Measurements from ENCODE around the gene MAGEA3. TPM values are rescaled to one million over a fixed set of nuclear protein-coding genes. Genes with fewer than 3 reads are reported as not detected.
"Not testable (repeated sequence)": the region's sequence is repeated elsewhere in the genome, so short reads cannot be mapped to it uniquely, and the experiment has no call there.

Gene MAGEA3
- total RNA-seq, 2 donors from 2014 or later, result not detected

DNA sequence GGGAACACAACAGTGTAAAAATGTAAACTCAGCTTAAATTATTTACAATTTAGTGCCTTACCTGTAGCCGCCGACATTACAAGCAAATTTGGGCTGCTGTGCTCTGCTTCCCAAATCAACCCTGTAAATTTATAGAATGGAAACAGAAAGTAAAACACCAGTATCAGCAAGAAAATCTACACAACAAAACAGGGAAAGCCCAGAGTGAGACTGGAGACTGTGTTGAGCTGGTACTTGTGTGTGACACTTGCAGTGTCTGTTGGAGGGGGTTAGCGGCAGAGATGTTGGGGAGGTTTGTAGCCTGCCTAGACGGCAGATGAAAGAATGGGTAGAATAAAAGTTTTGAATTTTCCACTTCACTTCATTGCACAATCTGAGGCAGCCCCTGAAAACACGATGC lies 14.6 kb downstream of the MAGEA3 start:
- H3K4me3 Mint-ChIP-seq; H3K27ac Mint-ChIP-seq; H3K9me3 Mint-ChIP-seq; H3K4me1 Mint-ChIP-seq (ENCODE audit: low read depth); H3K36me3 Mint-ChIP-seq (ENCODE audit: insufficient read depth in 2 of 2); H3K27me3 Mint-ChIP-seq (ENCODE audit: low read depth); DNase-seq; ATAC-seq (replicated peaks in 1 of 2): not testable (repeated sequence)

DNA sequence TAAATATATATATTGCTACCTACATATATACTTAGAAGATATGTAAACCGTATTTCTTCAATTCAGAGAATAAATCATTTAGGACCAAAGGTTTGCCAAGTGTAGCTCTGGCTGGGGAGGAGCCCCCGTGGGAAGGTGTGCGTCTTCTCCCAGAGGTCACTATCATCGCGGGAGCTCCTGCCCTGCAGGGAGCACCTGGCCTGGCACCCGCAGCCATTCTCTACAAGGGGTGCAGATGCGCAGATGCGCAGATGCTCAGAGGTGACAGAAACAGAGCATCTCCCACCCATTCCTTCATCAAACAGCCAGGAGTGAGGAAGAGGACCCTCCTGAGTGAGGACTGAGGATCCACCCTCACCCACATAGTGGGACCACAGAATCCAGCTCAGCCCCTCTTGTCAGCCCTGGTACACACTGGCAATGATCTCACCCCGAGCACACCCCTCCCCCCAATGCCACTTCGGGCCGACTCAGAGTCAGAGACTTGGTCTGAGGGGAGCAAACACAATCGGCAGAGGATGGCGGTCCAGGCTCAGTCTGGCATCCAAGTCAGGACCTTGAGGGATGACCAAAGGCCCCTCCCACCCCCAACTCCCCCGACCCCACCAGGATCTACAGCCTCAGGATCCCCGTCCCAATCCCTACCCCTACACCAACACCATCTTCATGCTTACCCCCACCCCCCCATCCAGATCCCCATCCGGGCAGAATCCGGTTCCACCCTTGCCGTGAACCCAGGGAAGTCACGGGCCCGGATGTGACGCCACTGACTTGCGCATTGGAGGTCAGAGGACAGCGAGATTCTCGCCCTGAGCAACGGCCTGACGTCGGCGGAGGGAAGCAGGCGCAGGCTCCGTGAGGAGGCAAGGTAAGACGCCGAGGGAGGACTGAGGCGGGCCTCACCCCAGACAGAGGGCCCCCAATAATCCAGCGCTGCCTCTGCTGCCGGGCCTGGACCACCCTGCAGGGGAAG lies 15.5 kb downstream of the MAGEA3 start, which contains the start of gene MAGEA2B:
TSS of gene MAGEA2B (plus strand) at position 814 of the 973 bp plus-strand sequence. CDS start 2,479 bp downstream, outside the sequence.
- not testable (repeated sequence) for H3K9me3 Mint-ChIP-seq; ATAC-seq (replicated peaks in 1 of 2); H3K4me1 Mint-ChIP-seq (ENCODE audit: low read depth); H3K4me3 Mint-ChIP-seq; H3K36me3 Mint-ChIP-seq (ENCODE audit: insufficient read depth in 2 of 2); H3K27ac Mint-ChIP-seq; H3K27me3 Mint-ChIP-seq (ENCODE audit: low read depth); DNase-seq

GRCh38 chrX:152725409-152725808 lies 26.8 kb downstream of the MAGEA3 start:
- no peak overlapping the region for H3K4me3 Mint-ChIP-seq
- ATAC-seq (replicated peaks in 1 of 2) (no peak), DNase-seq (no peak)
- H3K27me3 Mint-ChIP-seq (ENCODE audit: low read depth), result peaks cover 28% of the 10 kb centered on the region
- H3K9me3 Mint-ChIP-seq, result no peaks in the 10 kb centered on the region
- no peaks in the 10 kb centered on the region for H3K4me1 Mint-ChIP-seq (ENCODE audit: low read depth)
- H3K36me3 Mint-ChIP-seq (ENCODE audit: insufficient read depth in 2 of 2), result no peaks in the 10 kb centered on the region
- no peak overlapping the region for H3K27ac Mint-ChIP-seq

- no peaks in the 10 kb centered on the region for H3K36me3 Mint-ChIP-seq (ENCODE audit: insufficient read depth in 2 of 2)
- H3K4me1 Mint-ChIP-seq (ENCODE audit: low read depth), result no peaks in the 10 kb centered on the region
- DNase-seq, result no peak
These were observed 34.8 kb downstream of the MAGEA3 start, which contains the start of the genes CSAG1 and MAGEA12 for GRCh38 chrX:152733261-152733975. CSAG1 (minus strand) TSS chrX:152733721; CDS start chrX:152732460, 1,261 bp downstream. MAGEA12 (plus strand) TSS chrX:152733757; CDS start chrX:152736162, 2,405 bp downstream.

DNA sequence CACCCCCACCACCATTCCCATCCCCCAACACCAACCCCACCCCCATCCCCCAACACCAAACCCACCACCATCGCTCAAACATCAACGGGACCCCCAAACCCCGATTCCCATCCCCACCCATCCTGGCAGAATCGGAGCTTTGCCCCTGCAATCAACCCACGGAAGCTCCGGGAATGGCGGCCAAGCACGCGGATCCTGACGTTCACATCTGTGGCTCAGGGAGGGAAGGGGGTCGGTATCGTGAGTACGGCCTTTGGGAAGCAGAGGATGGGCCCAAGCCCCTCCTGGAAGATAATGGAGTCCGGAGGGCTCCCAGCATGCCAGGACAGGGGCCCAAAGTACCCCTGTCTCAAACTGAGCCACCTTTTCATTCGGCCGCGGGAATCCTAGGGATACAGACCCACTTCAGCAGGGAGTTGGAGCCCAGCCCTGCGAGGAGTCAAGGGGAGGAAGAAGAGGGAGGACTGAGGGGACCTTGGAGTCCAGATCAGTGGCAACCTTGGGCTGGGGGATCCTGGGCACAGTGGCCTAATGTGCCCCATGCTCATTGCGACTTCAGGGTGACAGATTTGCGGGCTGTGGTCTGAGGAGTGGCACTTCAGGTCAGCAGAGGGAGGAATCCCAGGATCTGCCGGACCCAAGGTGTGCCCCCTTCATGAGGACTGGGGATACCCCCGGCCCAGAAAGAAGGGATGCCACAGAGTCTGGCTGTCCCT lies 35.7 kb downstream of the MAGEA3 start:
- not testable (repeated sequence) for H3K36me3 Mint-ChIP-seq (ENCODE audit: insufficient read depth in 2 of 2); H3K9me3 Mint-ChIP-seq; H3K4me1 Mint-ChIP-seq (ENCODE audit: low read depth); H3K4me3 Mint-ChIP-seq; DNase-seq; ATAC-seq (replicated peaks in 1 of 2); H3K27ac Mint-ChIP-seq
- peaks cover 12% of the 10 kb centered on the region for H3K27me3 Mint-ChIP-seq (ENCODE audit: low read depth)

More at GRCh38 chrX:152733261-152733975, 34.8 kb downstream of the MAGEA3 start, which contains the start of the genes CSAG1 and MAGEA12:
- Mint-ChIP-seq H3K9me3 (no peaks in the 10 kb centered on the region), H3K27ac (no peak within 1 kb of the TSS), H3K4me3 (no peak within 1 kb of the TSS), H3K27me3 (ENCODE audit: low read depth) (peaks cover 18% of the 10 kb centered on the region)
- no peak for ATAC-seq (replicated peaks in 1 of 2)

DNA sequence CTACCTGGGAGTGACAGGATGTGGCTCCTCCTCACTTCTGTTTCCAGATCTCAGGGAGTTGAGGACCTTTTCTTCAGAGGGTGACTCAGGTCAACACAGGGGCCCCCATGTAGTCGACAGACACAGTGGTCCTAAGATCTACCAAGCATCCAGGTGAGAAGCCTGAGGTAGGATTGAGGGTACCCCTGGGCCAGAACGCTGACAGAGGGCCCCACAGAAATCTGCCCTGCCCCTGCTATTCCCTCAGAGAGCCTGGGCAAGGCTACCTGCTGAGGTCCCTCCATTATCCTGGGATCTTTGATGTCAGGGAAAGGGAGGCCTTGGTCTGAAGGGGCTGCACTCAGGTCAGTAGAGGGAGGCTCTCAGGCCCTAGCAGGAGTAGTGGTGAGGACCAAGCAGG lies 36.5 kb downstream of the MAGEA3 start:
- DNase-seq (no peak), ATAC-seq (replicated peaks in 1 of 2) (no peak)
- H3K4me3 Mint-ChIP-seq, result no peak overlapping the region
- H3K9me3 Mint-ChIP-seq, result no peaks in the 10 kb centered on the region
- H3K27ac Mint-ChIP-seq, result no peak overlapping the region
- peaks cover 6% of the 10 kb centered on the region for H3K27me3 Mint-ChIP-seq (ENCODE audit: low read depth)
- no peaks in the 10 kb centered on the region for H3K4me1 Mint-ChIP-seq (ENCODE audit: low read depth)
- no peaks in the 10 kb centered on the region for H3K36me3 Mint-ChIP-seq (ENCODE audit: insufficient read depth in 2 of 2)

GRCh38 chrX:152735860-152736511 lies 37.4 kb downstream of the MAGEA3 start:
- no peak for DNase-seq
- Mint-ChIP-seq H3K27ac (no peak overlapping the region), H3K9me3 (no peaks in the 10 kb centered on the region), H3K36me3 (ENCODE audit: insufficient read depth in 2 of 2) (no peaks in the 10 kb centered on the region), H3K27me3 (ENCODE audit: low read depth) (no peaks in the 10 kb centered on the region), H3K4me1 (ENCODE audit: low read depth) (no peaks in the 10 kb centered on the region), H3K4me3 (no peak overlapping the region)
- no peak for ATAC-seq (replicated peaks in 1 of 2)

GRCh38 chrX:152736528-152736927 lies 37.9 kb downstream of the MAGEA3 start:
- DNase-seq; ATAC-seq (replicated peaks in 1 of 2): not testable (repeated sequence)

DNA sequence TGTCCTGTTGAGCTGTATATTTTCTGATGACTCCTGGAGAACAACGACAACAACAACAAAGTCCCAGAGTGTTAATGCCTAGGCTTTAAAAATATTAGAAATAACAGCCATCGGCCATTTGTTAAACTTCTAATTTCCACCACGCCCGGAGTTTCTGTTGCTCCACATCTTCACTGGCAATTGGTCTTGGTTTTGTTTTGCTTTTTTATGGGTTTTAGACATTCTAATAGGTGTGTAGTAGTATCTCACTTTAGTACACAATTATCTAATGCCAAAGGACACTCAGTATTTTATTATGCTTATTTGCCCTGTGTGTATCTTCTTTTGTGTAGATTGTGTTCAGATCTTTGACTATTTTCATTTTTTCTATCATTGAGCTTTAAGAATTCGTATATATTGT lies 40.0 kb downstream of the MAGEA3 start:
- no peak overlapping the region for H3K4me3 Mint-ChIP-seq
- no peak for ATAC-seq (replicated peaks in 1 of 2)
- H3K27me3 Mint-ChIP-seq (ENCODE audit: low read depth), result peaks cover 9% of the 10 kb centered on the region
- no peaks in the 10 kb centered on the region for H3K9me3 Mint-ChIP-seq
- no peak for DNase-seq
- H3K36me3 Mint-ChIP-seq (ENCODE audit: insufficient read depth in 2 of 2), result no peaks in the 10 kb centered on the region
- no peaks in the 10 kb centered on the region for H3K4me1 Mint-ChIP-seq (ENCODE audit: low read depth)
- no peak overlapping the region for H3K27ac Mint-ChIP-seq

More at GRCh38 chrX:152736528-152736927, 37.9 kb downstream of the MAGEA3 start:
- not testable (repeated sequence) for H3K27ac Mint-ChIP-seq; H3K36me3 Mint-ChIP-seq (ENCODE audit: insufficient read depth in 2 of 2); H3K4me1 Mint-ChIP-seq (ENCODE audit: low read depth); H3K4me3 Mint-ChIP-seq; H3K27me3 Mint-ChIP-seq (ENCODE audit: low read depth); H3K9me3 Mint-ChIP-seq

Other genes starting within 250 kb of the MAGEA3 start
- gene GABRA3, start 247.5 kb upstream of the MAGEA3 start, total RNA-seq, result under 1 TPM in 1 of 2 donors, not detected in 1; 0.14 TPM
- under 1 TPM; 0.05 to 0.14 TPM for gene GABRQ, start 60.9 kb upstream of the MAGEA3 start, total RNA-seq
- not detected for gene CSAG2, start 10.5 kb downstream of the MAGEA3 start, total RNA-seq
- gene MAGEA2B, start 15.8 kb downstream of the MAGEA3 start, total RNA-seq, result not detected
- gene CSAG1, start 34.9 kb downstream of the MAGEA3 start, total RNA-seq, result not detected
- gene MAGEA12, start 35.0 kb downstream of the MAGEA3 start, total RNA-seq, result not detected
- gene MAGEA2, start 55.0 kb downstream of the MAGEA3 start, total RNA-seq, result not detected
- 1 to 10 TPM; 1.3 to 5.3 TPM for gene CSAG3, start 60.4 kb downstream of the MAGEA3 start, total RNA-seq
- not detected for gene MAGEA6, start 70.9 kb downstream of the MAGEA3 start, total RNA-seq
- 1 to 10 TPM; 4.6 to 6.2 TPM for gene CETN2, start 132.0 kb downstream of the MAGEA3 start, total RNA-seq
- gene NSDHL, start 132.3 kb downstream of the MAGEA3 start, total RNA-seq, result 10 to 100 TPM; 10.8 to 13.9 TPM
- 1 to 10 TPM; 3.8 to 5.2 TPM for gene ZNF185, start 199.3 kb downstream of the MAGEA3 start, total RNA-seq

Data from activated T-cell treated with anti-CD3 and anti-CD28 coated beads, Interleukin-2, amount 50 U/mL, for 72 hours (primary cell).